Brain microvascular endothelial cell (primary cell): ENCODE results near the gene RNF31.

Experiments
- DNase-seq: peaks from one replicate; pipeline ENCODE4 v3.0.0-alpha.2; 2020
- H3K27ac ChIP-seq: fragments of 250-450 bp; sonication (Bioruptor Pico); 2 replicates; pipeline ENCODE4 v1.5.1; 2020; ENCODE audit warnings: mild to moderate bottlenecking, moderate library complexity
- H3K27me3 ChIP-seq: fragments of 250-450 bp; sonication (Bioruptor Pico); replicated peaks from 2 replicates; pipeline ENCODE4 v1.5.1; 2020; ENCODE audit warnings: mild to moderate bottlenecking
- H3K36me3 ChIP-seq: fragments of 250-450 bp; sonication (Bioruptor Pico); replicated peaks from 2 replicates; pipeline ENCODE4 v1.5.1; 2020; ENCODE audit warnings: mild to moderate bottlenecking
- H3K4me3 ChIP-seq: 2 replicates; pipeline ENCODE4 v1.5.1; 2011; ENCODE audit warnings: low read depth, mild to moderate bottlenecking, control low read depth, low read length, moderate library complexity
- in situ Hi-C: cut with HindIII; loops from 2 replicates; pipeline ENCODE4 v1.10.0; 2017; ENCODE audit warnings: low sequenced_read_pairs, low pct_ligation_motif_present
- TF ChIP-seq, protein P1 (sequence below): IDR thresholded peaks from 2 replicates; pipeline ENCODE4 v1.5.1; 2011; ENCODE audit warnings: low read depth, mild to moderate bottlenecking, moderate library complexity, low read length, control low read depth, inconsistent platforms; ENCODE audit errors: missing control alignments

RNF31 gene

DNA sequence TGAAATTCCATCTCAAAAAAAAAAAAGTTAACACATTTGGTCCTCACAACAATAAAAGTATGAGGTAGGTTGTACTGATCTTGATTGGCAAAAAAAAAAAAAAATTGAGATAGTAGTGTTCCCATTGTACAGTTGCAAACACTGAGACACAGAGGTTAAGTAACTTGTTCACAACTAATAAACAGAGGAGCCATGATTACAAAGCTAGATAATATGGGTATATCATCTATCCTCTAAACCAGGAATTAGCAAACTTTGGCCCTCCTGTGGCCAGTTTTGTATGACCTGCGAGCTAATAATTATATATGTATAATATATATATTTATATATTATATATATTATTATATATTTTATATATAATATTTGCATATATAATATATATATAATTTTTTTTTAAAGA is 13.6 kb upstream of the RNF31 start:
- no peak for DNase-seq
- Histone ChIP-seq H3K36me3 (peaks cover 11% of the 10 kb centered on the region), H3K27ac (no peak overlapping the region), H3K4me3 (no peak overlapping the region), H3K27me3 (no peaks in the 10 kb centered on the region)
- in situ Hi-C loops = no loop called here
- TF ChIP-seq, protein P1, sequence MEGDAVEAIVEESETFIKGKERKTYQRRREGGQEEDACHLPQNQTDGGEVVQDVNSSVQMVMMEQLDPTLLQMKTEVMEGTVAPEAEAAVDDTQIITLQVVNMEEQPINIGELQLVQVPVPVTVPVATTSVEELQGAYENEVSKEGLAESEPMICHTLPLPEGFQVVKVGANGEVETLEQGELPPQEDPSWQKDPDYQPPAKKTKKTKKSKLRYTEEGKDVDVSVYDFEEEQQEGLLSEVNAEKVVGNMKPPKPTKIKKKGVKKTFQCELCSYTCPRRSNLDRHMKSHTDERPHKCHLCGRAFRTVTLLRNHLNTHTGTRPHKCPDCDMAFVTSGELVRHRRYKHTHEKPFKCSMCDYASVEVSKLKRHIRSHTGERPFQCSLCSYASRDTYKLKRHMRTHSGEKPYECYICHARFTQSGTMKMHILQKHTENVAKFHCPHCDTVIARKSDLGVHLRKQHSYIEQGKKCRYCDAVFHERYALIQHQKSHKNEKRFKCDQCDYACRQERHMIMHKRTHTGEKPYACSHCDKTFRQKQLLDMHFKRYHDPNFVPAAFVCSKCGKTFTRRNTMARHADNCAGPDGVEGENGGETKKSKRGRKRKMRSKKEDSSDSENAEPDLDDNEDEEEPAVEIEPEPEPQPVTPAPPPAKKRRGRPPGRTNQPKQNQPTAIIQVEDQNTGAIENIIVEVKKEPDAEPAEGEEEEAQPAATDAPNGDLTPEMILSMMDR = no peak

DNA sequence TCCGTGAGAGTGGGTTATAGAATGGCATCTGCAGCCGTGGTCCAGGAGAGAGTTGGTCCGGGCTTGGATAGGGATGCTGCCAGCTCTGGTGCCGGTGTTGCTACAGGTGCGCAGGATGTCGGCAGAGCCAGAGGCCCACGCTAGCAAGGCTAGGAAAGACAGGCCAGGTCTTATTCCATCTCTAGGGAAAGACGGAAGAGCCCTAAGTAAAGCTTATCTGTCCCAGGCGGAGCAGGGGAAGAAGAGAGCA is 11.8 kb upstream of the RNF31 start:
- in situ Hi-C loops = no loop called here
- H3K27ac ChIP-seq = no peak overlapping the region
- peak overlapping the region; percentile 77 for H3K4me3 ChIP-seq
- TF ChIP-seq, protein P1 = no peak
- H3K27me3 ChIP-seq = no peaks in the 10 kb centered on the region
- DNase-seq = no peak
- H3K36me3 ChIP-seq = peaks cover 11% of the 10 kb centered on the region

DNA sequence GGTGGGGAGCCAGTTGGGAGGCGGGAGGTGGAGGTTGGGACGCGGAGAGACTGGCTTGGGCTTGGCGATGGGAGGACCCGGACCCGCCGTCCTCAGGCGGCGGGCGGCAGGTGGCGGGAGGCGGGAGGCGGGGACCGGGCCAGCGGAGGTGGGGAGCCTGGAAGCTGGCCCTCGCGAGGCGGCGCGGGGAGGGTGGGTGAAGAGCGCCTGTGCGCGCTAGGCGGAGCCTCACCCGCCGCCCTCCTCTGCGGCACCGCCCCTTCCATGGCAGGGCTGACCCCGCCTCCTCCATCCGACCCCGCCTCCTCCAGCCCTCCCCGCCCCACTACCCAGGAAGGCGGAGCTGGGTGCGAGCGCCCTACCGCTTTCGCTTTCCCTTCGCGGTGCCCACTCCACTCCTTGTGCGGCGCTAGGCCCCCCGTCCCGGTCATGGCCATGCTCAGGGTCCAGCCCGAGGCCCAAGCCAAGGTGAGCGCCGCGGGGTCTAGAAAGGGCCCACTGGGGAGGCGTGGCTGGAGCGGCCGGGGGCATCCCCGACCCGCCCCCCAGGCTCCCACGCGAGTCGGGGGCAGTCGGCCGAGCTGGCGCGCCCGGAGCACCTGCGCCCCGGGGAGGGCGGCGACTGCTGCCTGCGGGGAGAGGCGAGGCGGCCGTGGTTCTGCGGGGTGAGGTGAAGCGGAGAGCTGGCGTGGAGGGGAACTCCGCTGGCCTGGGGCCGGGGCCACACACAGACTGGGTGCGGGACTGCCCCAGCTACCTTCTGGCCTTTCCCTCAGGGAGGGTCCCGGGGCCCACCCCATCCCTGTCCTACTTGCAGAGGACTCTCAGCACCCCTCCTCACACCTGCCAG is 11.2 kb upstream of the RNF31 start, which contains the start of gene PSME1:
TSS of gene PSME1 (plus strand) at position 361 of the 850 bp plus-strand sequence. CDS start at position 430, 69 bp downstream.
- Histone ChIP-seq H3K27me3 (no peaks in the 10 kb centered on the region), H3K36me3 (peaks cover 11% of the 10 kb centered on the region), H3K4me3 (peak within 1 kb of the TSS; percentile 77), H3K27ac (peak within 1 kb of the TSS; percentile 74)
- in situ Hi-C loops = no loop called here
- TF ChIP-seq, protein P1 = no peak
- peak; percentile 79 for DNase-seq

DNA sequence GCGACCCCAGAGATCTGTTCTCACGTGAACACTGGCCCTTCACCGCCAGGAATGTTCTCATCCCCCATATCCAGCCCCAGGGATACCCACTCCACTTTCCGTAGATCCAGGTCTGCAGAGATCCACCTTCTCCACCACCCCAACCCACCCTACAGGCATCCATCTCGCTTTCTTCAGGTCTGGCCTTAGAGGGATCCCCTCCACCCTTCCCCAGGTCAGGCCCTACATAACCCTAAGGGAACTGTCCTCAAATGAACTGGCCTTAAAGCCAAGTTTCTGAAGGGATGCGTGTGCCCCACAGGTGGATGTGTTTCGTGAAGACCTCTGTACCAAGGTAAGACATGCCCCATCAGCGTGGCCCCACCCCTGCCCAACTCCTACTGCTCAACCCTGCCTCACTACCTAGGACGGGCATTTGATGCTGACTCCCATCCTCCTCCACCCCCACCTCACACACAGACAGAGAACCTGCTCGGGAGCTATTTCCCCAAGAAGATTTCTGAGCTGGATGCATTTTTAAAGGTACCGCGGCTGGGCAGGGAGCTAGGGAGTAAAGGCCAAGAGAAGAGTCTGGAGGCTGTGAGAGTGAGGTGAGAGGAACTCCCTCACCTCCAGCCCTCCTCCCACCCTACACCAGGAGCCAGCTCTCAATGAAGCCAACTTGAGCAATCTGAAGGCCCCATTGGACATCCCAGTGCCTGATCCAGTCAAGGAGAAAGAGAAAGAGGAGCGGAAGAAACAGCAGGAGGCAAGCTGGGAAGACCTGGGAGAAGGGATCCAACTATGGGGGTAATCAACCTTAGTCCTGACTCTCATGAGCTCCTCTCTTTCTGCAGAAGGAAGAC is 10.4 kb upstream of the RNF31 start:
- TF ChIP-seq, protein P1 = no peak
- Histone ChIP-seq H3K27ac (no peak overlapping the region), H3K36me3 (peaks cover 11% of the 10 kb centered on the region)

DNA sequence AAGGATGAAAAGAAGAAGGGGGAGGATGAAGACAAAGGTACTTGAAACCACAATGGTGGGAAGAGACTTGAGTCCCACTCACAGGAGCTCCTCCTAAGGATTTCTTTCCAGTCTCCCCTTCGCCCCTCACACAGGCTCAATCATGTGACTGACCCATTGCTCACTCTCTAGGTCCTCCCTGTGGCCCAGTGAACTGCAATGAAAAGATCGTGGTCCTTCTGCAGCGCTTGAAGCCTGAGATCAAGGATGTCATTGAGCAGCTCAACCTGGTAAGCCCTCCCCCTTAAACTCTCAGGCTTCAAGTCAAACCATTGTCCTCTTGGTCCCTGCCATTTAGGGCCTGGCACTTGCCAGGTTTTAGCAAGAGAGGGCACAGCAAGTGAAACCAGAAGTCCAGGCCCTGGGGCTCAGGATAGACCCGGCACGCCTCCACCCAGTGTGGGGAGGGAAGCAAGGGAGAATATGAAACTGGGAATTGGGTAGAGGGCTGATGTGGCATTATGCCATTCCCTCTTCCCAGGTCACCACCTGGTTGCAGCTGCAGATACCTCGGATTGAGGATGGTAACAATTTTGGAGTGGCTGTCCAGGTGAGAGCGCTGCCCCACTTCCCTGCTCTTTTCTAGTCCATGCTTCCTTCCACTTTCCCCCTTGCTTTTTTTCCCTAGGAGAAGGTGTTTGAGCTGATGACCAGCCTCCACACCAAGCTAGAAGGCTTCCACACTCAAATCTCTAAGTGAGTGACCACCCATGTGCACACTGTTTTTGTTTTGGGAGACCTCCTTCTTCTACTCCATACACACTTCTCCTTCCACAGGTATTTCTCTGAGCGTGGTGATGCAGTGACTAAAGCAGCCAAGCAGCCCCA is 9.5 kb upstream of the RNF31 start:
- no peak for DNase-seq
- TF ChIP-seq, protein P1 = no peak
- H3K36me3 ChIP-seq = peaks cover 11% of the 10 kb centered on the region
- H3K4me3 ChIP-seq = no peak overlapping the region
- H3K27ac ChIP-seq = no peak overlapping the region
- no peaks in the 10 kb centered on the region for H3K27me3 ChIP-seq
- in situ Hi-C loops = no loop called here

More for the DNA sequence above, 10.4 kb upstream of the RNF31 start:
- in situ Hi-C loops = no loop called here
- Histone ChIP-seq H3K27me3 (no peaks in the 10 kb centered on the region), H3K4me3 (peak overlapping the region; percentile 77)
- DNase-seq = no peak
